Measurements from ENCODE around the gene VMP1.

- TF ChIP-seq IKZF1 (IDR thresholded peaks at IDR 0.05) (no peak), NFE2 (CRISPR knock-in tag; IDR thresholded peaks at IDR 0.05) (no peak), ZNF274 (CRISPR knock-in tag; IDR thresholded peaks at IDR 0.05) (no peak)
Measured at GRCh38 chr17:59845595-59846393, 138.3 kb downstream of the VMP1 start.
